K562 (cell line): ENCODE measurements around the gene HNRNPM. TPM values are rescaled to one million over a fixed set of nuclear protein-coding genes. Genes with fewer than 3 reads are reported as not detected.
A peak's percentile ranks its signal among the peaks of the same experiment; 100 is the strongest.

Experiments
- ATAC-seq: fragments of 200-7000 bp; cut with Tn5 transposase; 3 replicates; pipeline ENCODE4 v1.9.1; 2020; ENCODE audit warnings: moderate library complexity
- BruUV-seq: library from RNA; stranded (reverse); fragments of 400-500 nt; replicated peaks from 2 replicates; lab custom pipeline; 2021; lab: Mats Ljungman, UMichigan
- CTCF ChIA-PET: fragments of 300-600 bp; formaldehyde crosslinking; extraction: SDS; loops from one replicate; lab custom pipeline; 2021; ENCODE audit warnings: low intra/inter-chr PET ratio; lab: Yijun Ruan, JAX
- POLR2A ChIA-PET: fragments of 300-600, 350-650 bp; sonication (Branson Sonifier 250); formaldehyde crosslinking; extraction: SDS; loops from one replicate; lab custom pipeline; 2021; ENCODE audit warnings: antibody characterized with exemption, inconsistent platforms; lab: Yijun Ruan, JAX
- DNase-seq, 4 experiments: peaks; one replicate each; pipeline versions ENCODE4 v3.0.0 to v3.0.0-alpha.2; 2011 to 2018; ENCODE audit warnings: low spot score in 3 of 4, mixed read lengths in 3 of 4; ENCODE audit errors: extremely low read depth in 1 of 4
- FAIRE-seq: peaks from 2 replicates; lab custom pipeline; 2011; peaks lifted over from hg19 to GRCh38; lab: Jason Lieb, UNC
- H2AFZ ChIP-seq: 2 replicates; pipeline ENCODE4 v1.6.0; 2011; ENCODE audit warnings: low read depth, low read length, control low read depth, inconsistent platforms
- H3K27ac ChIP-seq: fragments of 200-600 bp; 3 replicates; pipeline ENCODE4 v1.8.0; 2011; ENCODE audit warnings: low read depth, mild to moderate bottlenecking, control low read depth, inconsistent platforms, low read length, moderate library complexity, mixed read lengths; ENCODE audit errors: extremely low read depth
- H3K27me3 ChIP-seq, 2 experiments: fragments of 300-600 bp in 1 of 2; 2 replicates in 1 of 2; 3 replicates in 1 of 2; pipeline versions ENCODE4 v1.6.0 to v1.8.0; 2011; ENCODE audit warnings: inconsistent platforms in 2 of 2, low read length in 2 of 2, mild to moderate bottlenecking in 1 of 2, mixed read lengths in 1 of 2, moderate library complexity in 1 of 2; ENCODE audit not compliant: control insufficient read depth in 2 of 2, insufficient read depth in 2 of 2
- H3K36me3 ChIP-seq: fragments of 300-600 bp; 3 replicates; pipeline ENCODE4 v1.8.0; 2011; ENCODE audit warnings: mild to moderate bottlenecking, low read length, inconsistent platforms; ENCODE audit not compliant: control insufficient read depth, insufficient read depth
- H3K4me1 ChIP-seq, 2 experiments: fragments of 200-600 bp in 1 of 2; replicated peaks in 1 of 2; 2 replicates in 1 of 2; 3 replicates in 1 of 2; pipeline versions ENCODE4 v1.5.1 to v1.8.0; 2011; ENCODE audit warnings: inconsistent platforms in 2 of 2, low read length in 2 of 2, mild to moderate bottlenecking in 1 of 2, mixed read lengths in 1 of 2, moderate library complexity in 1 of 2; ENCODE audit not compliant: control insufficient read depth in 2 of 2, insufficient read depth in 2 of 2
- H3K4me2 ChIP-seq: 2 replicates; pipeline ENCODE4 v1.6.1; 2011; ENCODE audit warnings: low read length, control low read depth, inconsistent platforms, mixed read lengths; ENCODE audit not compliant: insufficient read depth
- H3K4me3 ChIP-seq: fragments of 200-600 bp; sonication (generic), shearing (Covaris generic); 2 replicates; pipeline ENCODE4 v1.5.1; 2016; ENCODE audit warnings: control low read depth, inconsistent platforms
- H3K79me2 ChIP-seq: fragments of 200-600 bp; 3 replicates; pipeline ENCODE4 v1.8.0; 2011; ENCODE audit warnings: low read length, inconsistent platforms; ENCODE audit not compliant: control insufficient read depth, insufficient read depth
- H3K9ac ChIP-seq, 2 experiments: 2 replicates each; pipeline versions ENCODE4 v1.6.0 to v1.6.1; 2011; ENCODE audit warnings: low read depth in 2 of 2, low read length in 2 of 2, control low read depth in 1 of 2, inconsistent platforms in 1 of 2, mild to moderate bottlenecking in 1 of 2, mixed read lengths in 1 of 2; ENCODE audit not compliant: insufficient read depth in 1 of 2
- H3K9me1 ChIP-seq: one replicate; pipeline ENCODE4 v1.6.0; 2011; ENCODE audit warnings: inconsistent platforms, mild to moderate bottlenecking, low read length, moderate library complexity; ENCODE audit not compliant: control insufficient read depth, insufficient read depth
- H3K9me3 ChIP-seq: replicated peaks from 2 replicates; pipeline ENCODE4 v1.5.1; 2011; ENCODE audit warnings: low read depth, low read length, inconsistent platforms; ENCODE audit not compliant: control insufficient read depth, insufficient read depth
- H4K20me1 ChIP-seq: replicated peaks from 2 replicates; pipeline ENCODE4 v1.6.1; 2011; ENCODE audit warnings: low read length, inconsistent platforms, mixed read lengths; ENCODE audit not compliant: control insufficient read depth, insufficient read depth
- GABPA ChIP-seq: fragments of 200-800 bp; sonication (Bioruptor generic); conservative IDR thresholded peaks from 2 replicates; pipeline ENCODE4 v1.6.1; 2016; ENCODE audit warnings: low read depth, missing genetic modification characterization, missing compliant biosample characterization
- HNRNPL ChIP-seq: fragments of 200-400 bp; formaldehyde crosslinking; IDR thresholded peaks from 2 replicates; pipeline ENCODE4 v1.6.1; 2017; ENCODE audit warnings: low read depth, mild to moderate bottlenecking, low read length
- MED1 ChIP-seq: sonication (generic); formaldehyde crosslinking; IDR thresholded peaks from 2 replicates; pipeline ENCODE4 v1.8.1; 2023; ENCODE audit warnings: missing genetic modification reagents, borderline replicate concordance
- POLR2G ChIP-seq: fragments of 200-400 bp; formaldehyde crosslinking; IDR thresholded peaks from 2 replicates; pipeline ENCODE4 v1.6.1; 2017; ENCODE audit warnings: low read depth, mild to moderate bottlenecking, antibody characterized with exemption, low read length, moderate library complexity
- RBFOX2 ChIP-seq: fragments of 200-400 bp; formaldehyde crosslinking; IDR thresholded peaks from 2 replicates; pipeline ENCODE4 v1.6.1; 2017; ENCODE audit warnings: low read depth, mild to moderate bottlenecking, low read length, moderate library complexity
- RBM22 ChIP-seq: fragments of 200-400 bp; formaldehyde crosslinking; IDR thresholded peaks from 2 replicates; pipeline ENCODE4 v1.6.1; 2018; ENCODE audit warnings: low read length, low read depth; ENCODE audit not compliant: poor library complexity, severe bottlenecking
- TEAD4 ChIP-seq, 2 experiments: sonication (generic) in 1 of 2; formaldehyde crosslinking in 1 of 2; IDR thresholded peaks; 2 replicates each; pipeline versions ENCODE4 v1.6.1 to v1.8.0; 2012 to 2022; ENCODE audit warnings: borderline replicate concordance in 1 of 2, inconsistent platforms in 1 of 2, low read length in 1 of 2, mild to moderate bottlenecking in 1 of 2, missing genetic modification reagents in 1 of 2
- ZBTB33 ChIP-seq: sonication (generic); formaldehyde crosslinking; IDR thresholded peaks from 2 replicates; pipeline ENCODE4 v1.8.1; 2023; ENCODE audit warnings: mild to moderate bottlenecking, missing genetic modification reagents
- ZFX ChIP-seq: sonication (generic); formaldehyde crosslinking; IDR thresholded peaks from 2 replicates; pipeline ENCODE4 v1.8.0; 2022; ENCODE audit warnings: mild to moderate bottlenecking, missing genetic modification reagents, moderate library complexity
- ZNF764 ChIP-seq: fragments of 250-450 bp; sonication (Bioruptor Pico); IDR thresholded peaks from 2 replicates; pipeline ENCODE4 v1.4.0; 2020; ENCODE audit warnings: low read depth, mild to moderate bottlenecking, moderate library complexity
- WGBS: fragments of 100-300 bp; shearing (Covaris generic); methylation state at CpG from one replicate; pipeline ENCODE4 v1.1.6; 2016; ENCODE audit warnings: low coverage, mixed read lengths; ENCODE audit not compliant: insufficient coverage; ENCODE audit errors: missing lambda C conversion rate; 5-methylcytosine and 5-hydroxymethylcytosine counted together
- in situ Hi-C: fragments of 300-500 bp; cut with MboI; formaldehyde crosslinking; loops from 4 replicates; pipeline ENCODE4 v1.15.0; 2018; ENCODE audit warnings: inconsistent platforms, mixed read lengths
- intact Hi-C: fragments of 100-400 bp; cut with micrococcal nuclease; formaldehyde crosslinking; loops from 2 replicates; pipeline ENCODE4 v1.14.2; 2022
- polyA plus RNA-seq, 8 experiments: library from polyadenylated mRNA; depleted of rRNA in 4 of 8; stranded (reverse) in 5 of 8; unstranded in 3 of 8; fragments of >200 nt; fragmentation: Nextera tagmentation in 2 of 8; fragmentation: Illumina TruSeq in 1 of 8; extraction: Ambion mirVana in 2 of 8; extraction: Trizol in 1 of 8; gene quantifications; 2 replicates each; pipeline versions ENCODE4 v1.2.1 to v1.2.3, GENCODE V29; 2011 to 2014; ENCODE audit warnings: inconsistent platforms in 1 of 8, missing spikeins in 1 of 8
- total RNA-seq, 7 experiments: library from RNA; depleted of rRNA in 6 of 7; stranded (reverse); fragments of >200 nt in 6 of 7; fragmentation: Illumina TruSeq in 2 of 7; extraction: Trizol in 2 of 7; gene quantifications; 2 replicates each; pipeline versions ENCODE4 v1.2.1 to v1.2.3, GENCODE V29; 2011 to 2021; ENCODE audit warnings: low replicate concordance in 1 of 7

The HNRNPM gene
- total and polyA plus RNA-seq, 9 of the 15 experiments (the other 6 are each of a cell fraction or from before 2014, with no cell fraction given) = 11.1 to 340 (median 195) TPM

- WGBS = 94% methylated on average over 18 of the region's 18 CpGs
- intact Hi-C loops = no loop called here
Observed at GRCh38 chr19:8484331-8484894, 39.6 kb downstream of the HNRNPM start.

GRCh38 chr19:8485561-8486371 is 41.0 kb downstream of the HNRNPM start:
- Histone ChIP-seq H3K4me2 (no peak overlapping the region), H3K9ac (no peak overlapping the region), H3K9me3 (no peaks in the 10 kb centered on the region), H3K9me1 (no peaks in the 10 kb centered on the region), H3K27ac (no peak overlapping the region), H4K20me1 (peaks cover 6% of the 10 kb centered on the region), H3K79me2 (peaks cover 15% of the 10 kb centered on the region), H3K27me3 (no peaks in the 10 kb centered on the region), H3K4me1 (peaks cover 0 to 18% of the 10 kb centered on the region in 2 experiments; a peak in 2 of 5 replicates), H3K36me3 (peaks cover 83% of the 10 kb centered on the region), H3K4me3 (no peak overlapping the region), H2AFZ (no peak overlapping the region)
- ChIA-PET POLR2A (interaction anchor here (0.6 to 2.0 kb wide), 8 partner anchors 8 to 465 kb away, joined by 3 to 10 read pairs (median 3); partner anchors contain the start of gene ZNF414), CTCF (no interaction called here)
- WGBS = 97% methylated on average over 50 of the region's 62 CpGs
- DNase-seq = no peak
- intact Hi-C loops (no loop called here), in situ Hi-C loops (no loop called here)
- no peak for ATAC-seq
- FAIRE-seq = no peak
- TSS peak; percentile 84 for BruUV-seq
- TF ChIP-seq ZNF764 (CRISPR knock-in tag) (no peak), GABPA (tag) (no peak), POLR2G (peak; percentile 67), HNRNPL (peak; percentile 60; the same call in 1 of the 2 replicates), RBFOX2 (peak; percentile 19; the same call in 1 of the 2 replicates), RBM22 (peak; percentile 79), ZFX (CRISPR knock-in tag) (no peak), ZBTB33 (peak; percentile 58; the same call in 1 of the 2 replicates), MED1 (CRISPR knock-in tag) (0 out of 2 replicates have a peak, but pooled peaks have one; percentile 59)

More at GRCh38 chr19:8484331-8484894, 39.6 kb downstream of the HNRNPM start:
- Histone ChIP-seq H2AFZ (no peak overlapping the region), H3K4me2 (no peak overlapping the region), H3K36me3 (peaks cover 90% of the 10 kb centered on the region)
- no TSS peak for BruUV-seq
- FAIRE-seq (no peak), ATAC-seq (no peak)
- CTCF ChIA-PET = no interaction called here
- TF ChIP-seq TEAD4 (IDR thresholded peaks at IDR 0.05; ENCODE audit: low read length) (no peak), TEAD4 (CRISPR knock-in tag; IDR thresholded peaks at IDR 0.05; ENCODE audit: borderline replicate concordance) (no peak)
- TF ChIP-seq, all 486 proteins: peak for 0
- Histone ChIP-seq H3K4me3 (no peak overlapping the region), H3K9ac (no peak overlapping the region), H3K79me2 (peaks cover 23% of the 10 kb centered on the region), H3K9me1 (no peaks in the 10 kb centered on the region), H3K27me3 (no peaks in the 10 kb centered on the region), H3K4me1 (peaks cover 0 to 12% of the 10 kb centered on the region in 2 experiments; a peak in 1 of 5 replicates), H3K9me3 (no peaks in the 10 kb centered on the region), H4K20me1 (peaks cover 8% of the 10 kb centered on the region), H3K27ac (no peak overlapping the region)
- no peak for DNase-seq
- POLR2A ChIA-PET = interaction anchor here (0.6 kb wide), 1 partner anchor 513 kb away, joined by 3 read pairs; no protein-coding TSS in a partner anchor
- in situ Hi-C loops = no loop called here
